GM12865 (cell line): ENCODE data around the gene UMPS.

Experiments
- DNase-seq: peaks from one replicate; pipeline ENCODE4 v3.0.0; 2010; ENCODE audit warnings: low read depth
- H3K4me3 ChIP-seq: 2 replicates; pipeline ENCODE4 v1.5.1; 2011; ENCODE audit warnings: mild to moderate bottlenecking, low read depth, low read length, control low read depth
- CTCF ChIP-seq: IDR thresholded peaks from 2 replicates; pipeline ENCODE4 v1.5.1; 2011; ENCODE audit warnings: low read length, control low read depth, low read depth, inconsistent platforms; ENCODE audit not compliant: insufficient read depth; ENCODE audit errors: missing control alignments

Gene UMPS

GRCh38 chr3:124730129-124730940 is at the start of gene UMPS:
Gene UMPS (plus strand): TSS chr3:124730452. CDS start chr3:124730472, 20 bp downstream.
- DNase-seq = peak; percentile 91
- TF ChIP-seq CTCF = no peak
- H3K4me3 ChIP-seq = peak within 1 kb of the TSS; percentile 70

GRCh38 chr3:124680521-124680920 is 49.7 kb upstream of the UMPS start:
- DNase-seq = no peak
- no peak for TF ChIP-seq CTCF
- H3K4me3 ChIP-seq = no peak overlapping the region

GRCh38 chr3:124682263-124682662 is 48.0 kb upstream of the UMPS start:
- no peak overlapping the region for H3K4me3 ChIP-seq
- no peak for DNase-seq
- no peak for TF ChIP-seq CTCF

- no peak overlapping the region for H3K4me3 ChIP-seq
- no peak for DNase-seq
- TF ChIP-seq CTCF = no peak
Observed at GRCh38 chr3:124684459-124684858, 45.8 kb upstream of the UMPS start.

GRCh38 chr3:124685067-124685466 is 45.2 kb upstream of the UMPS start:
- DNase-seq = no peak
- TF ChIP-seq CTCF = no peak
- H3K4me3 ChIP-seq = no peak overlapping the region

- TF ChIP-seq CTCF = no peak
Observed at GRCh38 chr3:124685481-124685880, 44.8 kb upstream of the UMPS start.

More at GRCh38 chr3:124685481-124685880, 44.8 kb upstream of the UMPS start:
- DNase-seq = peak; percentile 36
- no peak overlapping the region for H3K4me3 ChIP-seq
